ENCODE results near the gene HGD.

- TF ChIP-seq POLR2AphosphoS5 (IDR thresholded peaks at IDR 0.05; ENCODE audit: low read depth, low read length) (no peak), POLR2A (IDR thresholded peaks at IDR 0.05; ENCODE audit: low read depth, low read length) (no peak), TAF1 (IDR thresholded peaks at IDR 0.05; ENCODE audit: borderline replicate concordance, low read depth, low read length) (no peak)
Observed at GRCh38 chr3:120659285-120659684, 22.8 kb downstream of the HGD start.

Data from GM12892 (cell line).